ENCODE measurements around the gene HTRA1.
A peak's percentile ranks its signal among the peaks of the same experiment; 100 is the strongest.

HTRA1 gene

DNA sequence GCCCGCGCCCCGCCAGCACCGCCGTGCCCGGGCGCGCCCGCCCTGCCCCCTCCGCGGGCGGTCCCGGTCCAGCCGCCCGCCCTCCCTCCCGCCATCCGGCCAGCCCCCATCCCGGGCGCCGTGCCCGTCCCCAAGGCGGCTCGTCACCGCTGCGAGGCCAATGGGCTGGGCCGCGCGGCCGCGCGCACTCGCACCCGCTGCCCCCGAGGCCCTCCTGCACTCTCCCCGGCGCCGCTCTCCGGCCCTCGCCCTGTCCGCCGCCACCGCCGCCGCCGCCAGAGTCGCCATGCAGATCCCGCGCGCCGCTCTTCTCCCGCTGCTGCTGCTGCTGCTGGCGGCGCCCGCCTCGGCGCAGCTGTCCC is at the start of gene HTRA1:
Gene HTRA1, plus strand, starts transcription at position 187 of the 362 bp plus-strand sequence. Its CDS starts 100 bp downstream, at position 287.
- Histone ChIP-seq H3K4me1 (ENCODE audit: control insufficient read depth in 5 of 5, insufficient read depth in 5 of 5, low read length in 5 of 5) (peaks cover 9 to 62% (median 50%) of the 10 kb centered on the region in 5 donors), H3K36me3 (ENCODE audit: control insufficient read depth in 5 of 5, insufficient read depth in 5 of 5, low read length in 5 of 5) (peaks cover 0 to 2% (median 0%) of the 10 kb centered on the region in 5 donors), H3K9ac (ENCODE audit: low read length in 5 of 5) (peak within 1 kb of the TSS in 4 of 5 donors; percentile 58 to 73 (median 70)), H3K27me3 (ENCODE audit: control insufficient read depth in 5 of 5, insufficient read depth in 4 of 5, low read length in 5 of 5) (no peaks in the 10 kb centered on the region), H3K4me3 (ENCODE audit: low read depth in 1 of 5, low read length in 5 of 5) (peak within 1 kb of the TSS; percentile 74 to 91 (median 85)), H3K27ac (ENCODE audit: low read depth, low read length) (peak within 1 kb of the TSS; percentile 77), H3K9me3 (ENCODE audit: control insufficient read depth in 5 of 5, low read length in 5 of 5) (no peaks in the 10 kb centered on the region)

DNA sequence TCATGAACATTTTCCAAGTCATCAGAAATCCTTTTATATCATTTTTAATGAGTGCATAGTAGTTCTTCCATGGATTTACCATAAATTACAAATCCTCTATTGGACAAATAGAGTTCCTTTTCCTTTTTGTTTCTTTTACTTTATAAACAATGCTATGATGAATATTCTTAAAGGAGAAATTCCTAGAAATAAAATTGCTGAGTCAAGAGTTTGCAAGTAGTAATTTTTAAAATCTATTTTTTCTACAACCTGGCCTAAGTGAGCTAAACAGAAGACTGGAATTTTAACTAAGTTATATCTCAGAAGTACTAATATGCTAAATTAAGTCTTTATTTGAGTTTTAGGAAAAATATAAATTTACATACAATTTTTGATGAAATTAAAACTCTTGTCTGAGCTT is 48.0 kb upstream of the HTRA1 start:
- no peak overlapping the region for H3K4me3 ChIP-seq (ENCODE audit: low read depth in 1 of 5, low read length in 5 of 5)
- no peak overlapping the region for H3K27ac ChIP-seq (ENCODE audit: low read depth, low read length)
- H3K4me1 ChIP-seq (ENCODE audit: control insufficient read depth in 5 of 5, insufficient read depth in 5 of 5, low read length in 5 of 5) = peaks cover 0 to 4% (median 3%) of the 10 kb centered on the region in 5 donors
- no peaks in the 10 kb centered on the region for H3K9me3 ChIP-seq (ENCODE audit: control insufficient read depth in 5 of 5, low read length in 5 of 5)
- no peak overlapping the region for H3K9ac ChIP-seq (ENCODE audit: low read length in 5 of 5)
- H3K36me3 ChIP-seq (ENCODE audit: control insufficient read depth in 5 of 5, insufficient read depth in 5 of 5, low read length in 5 of 5) = peaks cover 4 to 23% (median 18%) of the 10 kb centered on the region in 5 donors
- no peaks in the 10 kb centered on the region for H3K27me3 ChIP-seq (ENCODE audit: control insufficient read depth in 5 of 5, insufficient read depth in 4 of 5, low read length in 5 of 5)

DNA sequence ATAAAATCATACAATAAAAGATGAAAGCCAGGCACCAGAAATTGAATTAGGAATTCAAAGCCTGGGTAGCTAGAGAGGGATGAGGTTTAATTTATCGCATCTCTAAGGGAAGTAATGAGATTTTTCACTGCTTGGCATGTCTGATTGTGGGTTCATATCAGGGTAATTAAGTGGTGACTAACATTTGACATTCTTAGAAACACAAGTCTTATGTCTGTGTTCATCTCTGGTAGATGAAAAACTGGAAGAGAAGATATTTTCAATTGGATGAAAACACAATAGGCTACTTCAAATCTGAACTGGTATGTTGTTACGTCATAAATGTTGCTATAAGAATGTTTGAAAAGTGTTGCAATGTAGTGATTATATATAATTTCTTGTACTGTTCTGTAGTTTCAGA is 43.7 kb upstream of the HTRA1 start:
- Histone ChIP-seq H3K4me1 (ENCODE audit: control insufficient read depth in 5 of 5, insufficient read depth in 5 of 5, low read length in 5 of 5) (peaks cover 0 to 18% (median 7%) of the 10 kb centered on the region in 5 donors), H3K4me3 (ENCODE audit: low read depth in 1 of 5, low read length in 5 of 5) (no peak overlapping the region), H3K36me3 (ENCODE audit: control insufficient read depth in 5 of 5, insufficient read depth in 5 of 5, low read length in 5 of 5) (peaks cover 5 to 23% (median 16%) of the 10 kb centered on the region in 5 donors), H3K9ac (ENCODE audit: low read length in 5 of 5) (no peak overlapping the region), H3K9me3 (ENCODE audit: control insufficient read depth in 5 of 5, low read length in 5 of 5) (no peaks in the 10 kb centered on the region), H3K27ac (ENCODE audit: low read depth, low read length) (no peak overlapping the region), H3K27me3 (ENCODE audit: control insufficient read depth in 5 of 5, insufficient read depth in 4 of 5, low read length in 5 of 5) (no peaks in the 10 kb centered on the region)

- Histone ChIP-seq H3K9me3 (ENCODE audit: control insufficient read depth in 5 of 5, low read length in 5 of 5) (no peaks in the 10 kb centered on the region), H3K4me1 (ENCODE audit: control insufficient read depth in 5 of 5, insufficient read depth in 5 of 5, low read length in 5 of 5) (peaks cover 0 to 18% (median 7%) of the 10 kb centered on the region in 5 donors), H3K36me3 (ENCODE audit: control insufficient read depth in 5 of 5, insufficient read depth in 5 of 5, low read length in 5 of 5) (peaks cover 5 to 20% (median 17%) of the 10 kb centered on the region in 5 donors), H3K9ac (ENCODE audit: low read length in 5 of 5) (no peak overlapping the region), H3K27me3 (ENCODE audit: control insufficient read depth in 5 of 5, insufficient read depth in 4 of 5, low read length in 5 of 5) (no peaks in the 10 kb centered on the region), H3K27ac (ENCODE audit: low read depth, low read length) (no peak overlapping the region), H3K4me3 (ENCODE audit: low read depth in 1 of 5, low read length in 5 of 5) (no peak overlapping the region)
These were observed 42.3 kb upstream of the HTRA1 start for GRCh38 chr10:122419016-122419415.

GRCh38 chr10:122419876-122420623 is 41.3 kb upstream of the HTRA1 start:
- Histone ChIP-seq H3K36me3 (ENCODE audit: control insufficient read depth in 5 of 5, insufficient read depth in 5 of 5, low read length in 5 of 5) (peaks cover 5 to 23% (median 21%) of the 10 kb centered on the region in 5 donors), H3K4me3 (ENCODE audit: low read depth in 1 of 5, low read length in 5 of 5) (no peak overlapping the region), H3K4me1 (ENCODE audit: control insufficient read depth in 5 of 5, insufficient read depth in 5 of 5, low read length in 5 of 5) (peaks cover 0 to 18% (median 7%) of the 10 kb centered on the region in 5 donors), H3K9ac (ENCODE audit: low read length in 5 of 5) (no peak overlapping the region), H3K27me3 (ENCODE audit: control insufficient read depth in 5 of 5, insufficient read depth in 4 of 5, low read length in 5 of 5) (no peaks in the 10 kb centered on the region), H3K9me3 (ENCODE audit: control insufficient read depth in 5 of 5, low read length in 5 of 5) (no peaks in the 10 kb centered on the region), H3K27ac (ENCODE audit: low read depth, low read length) (no peak overlapping the region)

GRCh38 chr10:122420624-122421007 is 40.7 kb upstream of the HTRA1 start:
- no peaks in the 10 kb centered on the region for H3K9me3 ChIP-seq (ENCODE audit: control insufficient read depth in 5 of 5, low read length in 5 of 5)
- peaks cover 5 to 23% (median 18%) of the 10 kb centered on the region in 5 donors for H3K36me3 ChIP-seq (ENCODE audit: control insufficient read depth in 5 of 5, insufficient read depth in 5 of 5, low read length in 5 of 5)
- no peaks in the 10 kb centered on the region for H3K27me3 ChIP-seq (ENCODE audit: control insufficient read depth in 5 of 5, insufficient read depth in 4 of 5, low read length in 5 of 5)
- no peak overlapping the region for H3K27ac ChIP-seq (ENCODE audit: low read depth, low read length)
- no peak overlapping the region for H3K4me3 ChIP-seq (ENCODE audit: low read depth in 1 of 5, low read length in 5 of 5)
- peaks cover 0 to 18% (median 7%) of the 10 kb centered on the region in 5 donors for H3K4me1 ChIP-seq (ENCODE audit: control insufficient read depth in 5 of 5, insufficient read depth in 5 of 5, low read length in 5 of 5)
- H3K9ac ChIP-seq (ENCODE audit: low read length in 5 of 5) = no peak overlapping the region

DNA sequence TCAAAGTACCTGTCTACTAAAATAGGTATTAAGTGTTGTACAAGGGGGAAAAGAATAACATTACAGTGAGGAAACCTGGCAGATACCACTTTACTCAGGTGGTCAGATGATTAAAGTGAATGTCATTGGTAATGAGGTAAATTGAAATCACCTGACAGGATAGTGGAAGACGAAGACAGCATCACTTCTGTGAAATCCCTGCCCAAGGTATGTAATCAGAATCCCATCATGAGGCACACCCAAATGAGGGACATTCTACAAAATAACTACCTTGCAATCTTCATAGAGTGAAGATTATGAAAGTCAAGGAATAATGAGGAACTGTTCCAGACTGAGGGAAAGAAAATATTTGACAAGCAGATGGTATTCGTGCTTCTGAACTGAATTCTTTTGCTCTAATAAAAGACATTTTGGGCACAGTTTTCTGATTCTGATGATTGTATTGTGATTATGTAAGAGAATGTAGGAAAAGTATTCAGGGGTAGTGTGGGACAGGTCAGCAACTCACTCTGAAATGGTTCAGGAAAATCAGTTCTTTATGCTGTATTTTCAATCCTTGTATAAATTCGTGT is 40.2 kb upstream of the HTRA1 start:
- no peak overlapping the region for H3K4me3 ChIP-seq (ENCODE audit: low read depth in 1 of 5, low read length in 5 of 5)
- peaks cover 3 to 18% (median 15%) of the 10 kb centered on the region in 5 donors for H3K36me3 ChIP-seq (ENCODE audit: control insufficient read depth in 5 of 5, insufficient read depth in 5 of 5, low read length in 5 of 5)
- H3K27me3 ChIP-seq (ENCODE audit: control insufficient read depth in 5 of 5, insufficient read depth in 4 of 5, low read length in 5 of 5) = no peaks in the 10 kb centered on the region
- H3K9ac ChIP-seq (ENCODE audit: low read length in 5 of 5) = no peak overlapping the region
- peaks cover 0 to 18% (median 7%) of the 10 kb centered on the region in 5 donors for H3K4me1 ChIP-seq (ENCODE audit: control insufficient read depth in 5 of 5, insufficient read depth in 5 of 5, low read length in 5 of 5)
- no peak overlapping the region for H3K27ac ChIP-seq (ENCODE audit: low read depth, low read length)
- no peaks in the 10 kb centered on the region for H3K9me3 ChIP-seq (ENCODE audit: control insufficient read depth in 5 of 5, low read length in 5 of 5)

- Histone ChIP-seq H3K9ac (ENCODE audit: low read length in 5 of 5) (no peak overlapping the region), H3K9me3 (ENCODE audit: control insufficient read depth in 5 of 5, low read length in 5 of 5) (no peaks in the 10 kb centered on the region), H3K4me1 (ENCODE audit: control insufficient read depth in 5 of 5, insufficient read depth in 5 of 5, low read length in 5 of 5) (peaks cover 0 to 18% (median 5%) of the 10 kb centered on the region in 5 donors), H3K4me3 (ENCODE audit: low read depth in 1 of 5, low read length in 5 of 5) (no peak overlapping the region), H3K36me3 (ENCODE audit: control insufficient read depth in 5 of 5, insufficient read depth in 5 of 5, low read length in 5 of 5) (peaks cover 2 to 18% (median 9%) of the 10 kb centered on the region in 5 donors), H3K27ac (ENCODE audit: low read depth, low read length) (no peak overlapping the region), H3K27me3 (ENCODE audit: control insufficient read depth in 5 of 5, insufficient read depth in 4 of 5, low read length in 5 of 5) (no peaks in the 10 kb centered on the region)
These were observed 39.6 kb upstream of the HTRA1 start for GRCh38 chr10:122421742-122422141.

DNA sequence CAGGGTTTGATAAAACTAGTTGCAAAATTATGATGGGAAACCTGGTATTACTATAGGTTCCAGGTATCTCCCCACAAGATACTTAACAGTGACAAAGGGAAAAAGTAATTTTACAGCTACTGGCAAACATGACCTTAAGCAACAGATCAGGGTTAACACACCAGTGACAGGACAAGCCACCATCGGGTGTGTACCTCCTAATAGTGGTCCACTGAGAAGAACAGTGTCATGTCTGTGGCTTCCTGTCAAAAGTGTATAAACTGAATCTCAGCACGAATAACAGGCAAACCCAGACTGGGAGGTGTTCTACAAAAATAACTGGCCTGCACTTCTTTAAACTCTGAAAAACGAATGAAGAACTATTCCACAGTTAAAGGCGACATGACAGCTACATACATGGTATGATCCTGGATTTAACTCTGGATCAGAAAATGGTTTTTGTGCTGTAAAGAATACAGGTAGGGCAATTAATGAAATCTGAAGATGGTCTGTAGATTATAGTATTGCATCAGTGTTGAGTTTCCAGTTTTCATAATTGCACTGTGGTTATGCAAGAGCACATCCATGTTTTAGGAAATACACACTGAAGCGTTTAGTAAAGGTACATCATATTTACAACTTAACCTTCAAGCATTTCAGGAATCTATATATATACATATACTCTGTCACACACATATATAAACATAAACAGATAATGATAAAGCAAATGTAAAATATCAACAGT is 38.9 kb upstream of the HTRA1 start:
- Histone ChIP-seq H3K4me3 (ENCODE audit: low read depth in 1 of 5, low read length in 5 of 5) (no peak overlapping the region), H3K4me1 (ENCODE audit: control insufficient read depth in 5 of 5, insufficient read depth in 5 of 5, low read length in 5 of 5) (peaks cover 0 to 18% (median 4%) of the 10 kb centered on the region in 5 donors), H3K9ac (ENCODE audit: low read length in 5 of 5) (no peak overlapping the region), H3K27me3 (ENCODE audit: control insufficient read depth in 5 of 5, insufficient read depth in 4 of 5, low read length in 5 of 5) (no peaks in the 10 kb centered on the region), H3K27ac (ENCODE audit: low read depth, low read length) (no peak overlapping the region), H3K9me3 (ENCODE audit: control insufficient read depth in 5 of 5, low read length in 5 of 5) (no peaks in the 10 kb centered on the region), H3K36me3 (ENCODE audit: control insufficient read depth in 5 of 5, insufficient read depth in 5 of 5, low read length in 5 of 5) (peaks cover 4 to 21% (median 11%) of the 10 kb centered on the region in 5 donors)

- peaks cover 4 to 21% (median 14%) of the 10 kb centered on the region in 5 donors for H3K36me3 ChIP-seq (ENCODE audit: control insufficient read depth in 5 of 5, insufficient read depth in 5 of 5, low read length in 5 of 5)
These were observed 37.3 kb upstream of the HTRA1 start for GRCh38 chr10:122424059-122424458.

More at GRCh38 chr10:122424059-122424458, 37.3 kb upstream of the HTRA1 start:
- Histone ChIP-seq H3K9me3 (ENCODE audit: control insufficient read depth in 5 of 5, low read length in 5 of 5) (no peaks in the 10 kb centered on the region), H3K4me3 (ENCODE audit: low read depth in 1 of 5, low read length in 5 of 5) (no peak overlapping the region), H3K9ac (ENCODE audit: low read length in 5 of 5) (no peak overlapping the region), H3K27ac (ENCODE audit: low read depth, low read length) (no peak overlapping the region), H3K4me1 (ENCODE audit: control insufficient read depth in 5 of 5, insufficient read depth in 5 of 5, low read length in 5 of 5) (peaks cover 0 to 16% (median 4%) of the 10 kb centered on the region in 5 donors), H3K27me3 (ENCODE audit: control insufficient read depth in 5 of 5, insufficient read depth in 4 of 5, low read length in 5 of 5) (no peaks in the 10 kb centered on the region)

All from subcutaneous abdominal adipose tissue (tissue), 5 donors.